Right lobe of liver (tissue), 4 donors: Measurements from ENCODE around the gene TNFSF13B.

Experiments used
- POLR2A ChIP-seq: fragments of 450-650 bp; IDR thresholded peaks from one replicate; pipeline ENCODE4 v1.6.1; 2017; ENCODE audit warnings: antibody characterized with exemption, mild to moderate bottlenecking
- TF ChIP-seq, protein P1 (sequence below), 4 donors: fragments of 200-600 bp in 3 of 4; fragments of 450-650 bp in 1 of 4; IDR thresholded peaks; one replicate each; pipeline versions ENCODE4 v1.5.1 to v1.8.0; 2016 to 2022; ENCODE audit warnings: antibody characterized with exemption in 4 of 4, mild to moderate bottlenecking in 2 of 4
- donor health status: DM: no; HTN: no; CAD: no.
- donor health status: DM: no; HTN: no; CAD: no.
- donor health status: DM: no; HTN: yes; CAD: no.

DNA sequence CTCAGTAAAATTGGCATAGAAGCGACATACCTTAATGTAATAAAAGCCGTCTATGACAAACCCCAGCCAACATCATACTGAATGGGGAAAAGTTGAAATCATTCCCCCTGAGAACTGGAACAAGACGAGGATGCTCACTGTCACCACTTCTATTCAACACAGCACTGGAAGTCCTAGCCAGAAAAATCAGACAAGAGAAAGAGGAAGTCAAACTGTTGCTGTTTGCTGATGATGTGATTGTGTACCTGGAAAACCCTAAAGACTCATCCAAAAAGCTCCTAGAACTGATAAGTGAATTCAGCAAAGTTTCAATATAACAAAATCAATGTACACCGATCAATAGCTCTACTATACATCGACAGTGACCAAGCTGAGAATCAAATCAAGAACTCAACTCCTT, 63.3 kb downstream of the TNFSF13B start:
- TF ChIP-seq, protein P1, sequence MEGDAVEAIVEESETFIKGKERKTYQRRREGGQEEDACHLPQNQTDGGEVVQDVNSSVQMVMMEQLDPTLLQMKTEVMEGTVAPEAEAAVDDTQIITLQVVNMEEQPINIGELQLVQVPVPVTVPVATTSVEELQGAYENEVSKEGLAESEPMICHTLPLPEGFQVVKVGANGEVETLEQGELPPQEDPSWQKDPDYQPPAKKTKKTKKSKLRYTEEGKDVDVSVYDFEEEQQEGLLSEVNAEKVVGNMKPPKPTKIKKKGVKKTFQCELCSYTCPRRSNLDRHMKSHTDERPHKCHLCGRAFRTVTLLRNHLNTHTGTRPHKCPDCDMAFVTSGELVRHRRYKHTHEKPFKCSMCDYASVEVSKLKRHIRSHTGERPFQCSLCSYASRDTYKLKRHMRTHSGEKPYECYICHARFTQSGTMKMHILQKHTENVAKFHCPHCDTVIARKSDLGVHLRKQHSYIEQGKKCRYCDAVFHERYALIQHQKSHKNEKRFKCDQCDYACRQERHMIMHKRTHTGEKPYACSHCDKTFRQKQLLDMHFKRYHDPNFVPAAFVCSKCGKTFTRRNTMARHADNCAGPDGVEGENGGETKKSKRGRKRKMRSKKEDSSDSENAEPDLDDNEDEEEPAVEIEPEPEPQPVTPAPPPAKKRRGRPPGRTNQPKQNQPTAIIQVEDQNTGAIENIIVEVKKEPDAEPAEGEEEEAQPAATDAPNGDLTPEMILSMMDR (IDR thresholded peaks at IDR 0.05): no peak
- TF ChIP-seq POLR2A: no peak
